Skeletal muscle satellite cell (primary cell): ENCODE data around the gene BICC1.

ENCODE experiments used
- H3K27me3 ChIP-seq: 2 replicates; pipeline ENCODE4 v1.7.0; 2013; ENCODE audit warnings: low read length; ENCODE audit not compliant: control insufficient read depth, insufficient read depth
- H3K36me3 ChIP-seq: 2 replicates; pipeline ENCODE4 v1.7.0; 2013; ENCODE audit warnings: mild to moderate bottlenecking, control low read depth, low read length; ENCODE audit not compliant: insufficient read depth
- H3K4me1 ChIP-seq: 2 replicates; pipeline ENCODE4 v1.7.0; 2013; ENCODE audit warnings: low read length; ENCODE audit not compliant: control insufficient read depth, insufficient read depth
- H3K4me2 ChIP-seq: 2 replicates; pipeline ENCODE4 v1.7.0; 2013; ENCODE audit warnings: mild to moderate bottlenecking, low read length
- H3K4me3 ChIP-seq: 2 replicates; pipeline ENCODE4 v1.7.0; 2013; ENCODE audit warnings: low read length
- H3K9ac ChIP-seq: 2 replicates; pipeline ENCODE4 v1.7.0; 2013; ENCODE audit warnings: mild to moderate bottlenecking, low read depth, low read length, moderate library complexity
- H3K9me3 ChIP-seq: replicated peaks from 2 replicates; pipeline ENCODE4 v1.7.0; 2013; ENCODE audit warnings: mild to moderate bottlenecking, control low read depth, low read length

Gene BICC1

GRCh38 chr10:58486821-58487220, 25.9 kb upstream of the BICC1 start:
- no peak overlapping the region for H3K4me3 ChIP-seq
- H3K36me3 ChIP-seq: no peaks in the 10 kb centered on the region
- H3K9me3 ChIP-seq: no peaks in the 10 kb centered on the region
- no peaks in the 10 kb centered on the region for H3K27me3 ChIP-seq
- H3K4me2 ChIP-seq: no peak overlapping the region
- H3K4me1 ChIP-seq: peaks cover 9% of the 10 kb centered on the region
- no peak overlapping the region for H3K9ac ChIP-seq

- Histone ChIP-seq H3K9ac (no peak overlapping the region), H3K4me1 (peaks cover 9% of the 10 kb centered on the region), H3K4me2 (no peak overlapping the region), H3K9me3 (no peaks in the 10 kb centered on the region), H3K4me3 (no peak overlapping the region), H3K36me3 (no peaks in the 10 kb centered on the region), H3K27me3 (no peaks in the 10 kb centered on the region)
Observed at GRCh38 chr10:58488921-58489320, 23.8 kb upstream of the BICC1 start.

GRCh38 chr10:58502956-58503355, 9.7 kb upstream of the BICC1 start:
- Histone ChIP-seq H3K4me2 (no peak overlapping the region), H3K27me3 (no peaks in the 10 kb centered on the region), H3K9ac (no peak overlapping the region), H3K4me1 (peaks cover under 1% of the 10 kb centered on the region), H3K9me3 (no peaks in the 10 kb centered on the region), H3K4me3 (no peak overlapping the region), H3K36me3 (no peaks in the 10 kb centered on the region)

GRCh38 chr10:58508316-58508715, 4.4 kb upstream of the BICC1 start:
- Histone ChIP-seq H3K4me1 (peaks cover 20% of the 10 kb centered on the region), H3K27me3 (no peaks in the 10 kb centered on the region), H3K9me3 (no peaks in the 10 kb centered on the region), H3K36me3 (no peaks in the 10 kb centered on the region), H3K9ac (no peak overlapping the region), H3K4me2 (no peak overlapping the region), H3K4me3 (no peak overlapping the region)

- no peaks in the 10 kb centered on the region for H3K9me3 ChIP-seq
- H3K4me1 ChIP-seq: peaks cover 29% of the 10 kb centered on the region
- H3K36me3 ChIP-seq: no peaks in the 10 kb centered on the region
- H3K9ac ChIP-seq: peak overlapping the region; percentile 89
- H3K4me3 ChIP-seq: peak overlapping the region; percentile 88
- no peaks in the 10 kb centered on the region for H3K27me3 ChIP-seq
- peak overlapping the region; percentile 91 for H3K4me2 ChIP-seq
Observed at GRCh38 chr10:58511765-58512490, 744 bp upstream of the BICC1 start.

GRCh38 chr10:58513188-58514110, 777 bp downstream of the BICC1 start:
- peak overlapping the region; percentile 89 for H3K9ac ChIP-seq
- peak overlapping the region; percentile 91 for H3K4me2 ChIP-seq
- peak overlapping the region; percentile 88 for H3K4me3 ChIP-seq

GRCh38 chr10:58514111-58514770, 1.6 kb downstream of the BICC1 start:
- Histone ChIP-seq H3K4me1 (peaks cover 24% of the 10 kb centered on the region), H3K4me2 (peak overlapping the region; percentile 91), H3K36me3 (no peaks in the 10 kb centered on the region), H3K9me3 (no peaks in the 10 kb centered on the region), H3K4me3 (peak overlapping the region; percentile 88), H3K9ac (peak overlapping the region; percentile 89), H3K27me3 (no peaks in the 10 kb centered on the region)

More at GRCh38 chr10:58513188-58514110, 777 bp downstream of the BICC1 start:
- Histone ChIP-seq H3K4me1 (peaks cover 23% of the 10 kb centered on the region), H3K36me3 (no peaks in the 10 kb centered on the region), H3K9me3 (no peaks in the 10 kb centered on the region), H3K27me3 (no peaks in the 10 kb centered on the region)

- no peaks in the 10 kb centered on the region for H3K9me3 ChIP-seq
Observed at GRCh38 chr10:58515291-58515941, 2.7 kb downstream of the BICC1 start.

GRCh38 chr10:58516119-58516518, 3.4 kb downstream of the BICC1 start:
- Histone ChIP-seq H3K9ac (no peak overlapping the region), H3K9me3 (no peaks in the 10 kb centered on the region), H3K4me3 (no peak overlapping the region), H3K4me2 (no peak overlapping the region), H3K36me3 (no peaks in the 10 kb centered on the region), H3K27me3 (no peaks in the 10 kb centered on the region), H3K4me1 (peaks cover 24% of the 10 kb centered on the region)

More at GRCh38 chr10:58515291-58515941, 2.7 kb downstream of the BICC1 start:
- no peaks in the 10 kb centered on the region for H3K36me3 ChIP-seq
- H3K27me3 ChIP-seq: no peaks in the 10 kb centered on the region
- H3K4me3 ChIP-seq: peak overlapping the region; percentile 88
- no peak overlapping the region for H3K9ac ChIP-seq
- H3K4me1 ChIP-seq: peaks cover 24% of the 10 kb centered on the region
- peak overlapping the region; percentile 91 for H3K4me2 ChIP-seq

GRCh38 chr10:58516671-58517070, 4.0 kb downstream of the BICC1 start:
- no peaks in the 10 kb centered on the region for H3K36me3 ChIP-seq
- no peak overlapping the region for H3K4me2 ChIP-seq
- H3K4me3 ChIP-seq: no peak overlapping the region
- peaks cover 21% of the 10 kb centered on the region for H3K4me1 ChIP-seq
- no peak overlapping the region for H3K9ac ChIP-seq
- H3K9me3 ChIP-seq: no peaks in the 10 kb centered on the region
- no peaks in the 10 kb centered on the region for H3K27me3 ChIP-seq

GRCh38 chr10:58517081-58517480, 4.4 kb downstream of the BICC1 start:
- H3K4me3 ChIP-seq: no peak overlapping the region
- H3K4me1 ChIP-seq: peaks cover 17% of the 10 kb centered on the region
- no peaks in the 10 kb centered on the region for H3K9me3 ChIP-seq
- H3K36me3 ChIP-seq: no peaks in the 10 kb centered on the region
- H3K4me2 ChIP-seq: no peak overlapping the region
- no peak overlapping the region for H3K9ac ChIP-seq
- H3K27me3 ChIP-seq: no peaks in the 10 kb centered on the region
